Brain pericyte (primary cell): Measurements from ENCODE around the gene RPS18.
"Not testable (repeated sequence)": the region's sequence is repeated elsewhere in the genome, so short reads cannot be mapped to it uniquely, and the experiment has no call there.

Experiments used
- DNase-seq: peaks from one replicate; pipeline ENCODE4 v3.0.0-alpha.2; 2012; ENCODE audit warnings: low read depth, low spot score

Gene RPS18

GRCh38 chr6:33272275-33273128 is 627 bp downstream of the RPS18 start:
- no peak for DNase-seq

- DNase-seq: no peak
Measured at GRCh38 chr6:33273129-33273923, 1.5 kb downstream of the RPS18 start.

- DNase-seq: no peak
Measured at GRCh38 chr6:33273924-33274902, 2.3 kb downstream of the RPS18 start.

- not testable (repeated sequence) for DNase-seq
Measured at GRCh38 chr6:33275795-33276580, 4.1 kb downstream of the RPS18 start.

GRCh38 chr6:33276581-33276863 is 4.6 kb downstream of the RPS18 start:
- DNase-seq: no peak

GRCh38 chr6:33276864-33277662 is 5.2 kb downstream of the RPS18 start, which contains the start of gene B3GALT4:
B3GALT4 (plus strand) TSS chr6:33277123; CDS start chr6:33277420, 297 bp downstream.
- no peak for DNase-seq

GRCh38 chr6:33277663-33278391 is 6.0 kb downstream of the RPS18 start:
- DNase-seq: no peak

- DNase-seq: no peak
Measured at GRCh38 chr6:33278392-33278741, 6.5 kb downstream of the RPS18 start.

- DNase-seq: no peak
Measured at GRCh38 chr6:33278810-33279209, 6.9 kb downstream of the RPS18 start.

GRCh38 chr6:33279257-33279695 is 7.4 kb downstream of the RPS18 start:
- DNase-seq: no peak

GRCh38 chr6:33279971-33280511 is 8.2 kb downstream of the RPS18 start:
- DNase-seq: no peak

GRCh38 chr6:33280539-33280938 is 8.7 kb downstream of the RPS18 start:
- no peak for DNase-seq

GRCh38 chr6:33285214-33285613 is 13.3 kb downstream of the RPS18 start:
- DNase-seq: not testable (repeated sequence)

- DNase-seq: no peak
Measured at GRCh38 chr6:33286946-33287914, 15.4 kb downstream of the RPS18 start.

- no peak for DNase-seq
Measured at GRCh38 chr6:33288141-33288920, 16.5 kb downstream of the RPS18 start.

- no peak for DNase-seq
Measured at GRCh38 chr6:33288921-33289783, 17.3 kb downstream of the RPS18 start, which contains the start of the genes PFDN6 and WDR46. PFDN6 (plus strand) TSS chr6:33289601; CDS start chr6:33289857, 256 bp downstream. WDR46 (minus strand) TSS chr6:33289239; CDS start chr6:33289170, 69 bp downstream.
